Measurements from ENCODE around the gene ZNF598. TPM values are rescaled to one million over a fixed set of nuclear protein-coding genes. Genes with fewer than 3 reads are reported as not detected.

The ZNF598 gene
- polyA plus RNA-seq (ENCODE audit: insufficient read length in 4 of 4): 10 to 100 TPM; 13.8 to 30.8 (median 26.6) TPM

- peak in 2 of 4 donors; percentile 68 to 82 for DNase-seq (ENCODE audit: low read depth in 4 of 4, low spot score in 2 of 4)
Observed at GRCh38 chr16:2009791-2010510, at the start of gene ZNF598. Gene ZNF598 (minus strand): TSS chr16:2009821.

- peak in 1 of 4 donors; percentile 49 for DNase-seq (ENCODE audit: low read depth in 4 of 4, low spot score in 2 of 4)
Observed at GRCh38 chr16:2058872-2059271, 49.3 kb upstream of the ZNF598 start.

GRCh38 chr16:2058420-2058819 lies 48.8 kb upstream of the ZNF598 start:
- DNase-seq (ENCODE audit: low read depth in 4 of 4, low spot score in 2 of 4): no peak

GRCh38 chr16:2057438-2057837 lies 47.8 kb upstream of the ZNF598 start:
- no peak for DNase-seq (ENCODE audit: low read depth in 4 of 4, low spot score in 2 of 4)

GRCh38 chr16:2056681-2057407 lies 47.2 kb upstream of the ZNF598 start:
- no peak for DNase-seq (ENCODE audit: low read depth in 4 of 4, low spot score in 2 of 4)

GRCh38 chr16:2056077-2056476 lies 46.5 kb upstream of the ZNF598 start:
- no peak for DNase-seq (ENCODE audit: low read depth in 4 of 4, low spot score in 2 of 4)

- no peak for DNase-seq (ENCODE audit: low read depth in 4 of 4, low spot score in 2 of 4)
Observed at GRCh38 chr16:2054543-2055245, 45.1 kb upstream of the ZNF598 start.

GRCh38 chr16:2053897-2054296 lies 44.3 kb upstream of the ZNF598 start:
- DNase-seq (ENCODE audit: low read depth in 4 of 4, low spot score in 2 of 4): no peak

- no peak for DNase-seq (ENCODE audit: low read depth in 4 of 4, low spot score in 2 of 4)
Observed at GRCh38 chr16:2053211-2053610, 43.6 kb upstream of the ZNF598 start.

- DNase-seq (ENCODE audit: low read depth in 4 of 4, low spot score in 2 of 4): no peak
Observed at GRCh38 chr16:2048116-2048543, 38.5 kb upstream of the ZNF598 start.

GRCh38 chr16:2047330-2048115 lies 37.9 kb upstream of the ZNF598 start, which contains the start of the genes NTHL1 and TSC2:
Gene NTHL1 (minus strand): TSS chr16:2047834. CDS start chr16:2047823, 11 bp downstream.
Gene TSC2 (plus strand): TSS chr16:2047985. CDS start chr16:2048616, 631 bp downstream.
- DNase-seq (ENCODE audit: low read depth in 4 of 4, low spot score in 2 of 4): peak in 3 of 4 donors; percentile 75 to 93 (median 90)

GRCh38 chr16:2046893-2047329 lies 37.3 kb upstream of the ZNF598 start:
- DNase-seq (ENCODE audit: low read depth in 4 of 4, low spot score in 2 of 4): no peak

- DNase-seq (ENCODE audit: low read depth in 4 of 4, low spot score in 2 of 4): no peak
Observed at GRCh38 chr16:2045965-2046892, 36.6 kb upstream of the ZNF598 start.

- DNase-seq (ENCODE audit: low read depth in 4 of 4, low spot score in 2 of 4): no peak
Observed at GRCh38 chr16:2044541-2044940, 34.9 kb upstream of the ZNF598 start.

- no peak for DNase-seq (ENCODE audit: low read depth in 4 of 4, low spot score in 2 of 4)
Observed at GRCh38 chr16:2043667-2044451, 34.2 kb upstream of the ZNF598 start.

GRCh38 chr16:2042986-2043666 lies 33.5 kb upstream of the ZNF598 start:
- no peak for DNase-seq (ENCODE audit: low read depth in 4 of 4, low spot score in 2 of 4)

GRCh38 chr16:2042171-2042985 lies 32.8 kb upstream of the ZNF598 start:
- no peak for DNase-seq (ENCODE audit: low read depth in 4 of 4, low spot score in 2 of 4)
